Activated CD4-positive, alpha-beta T cell treated with anti-CD3 and anti-CD28 coated beads for 24 hours (primary cell): Measurements from ENCODE around the gene EML6.

ENCODE experiments used
- DNase-seq, 2 donors: peaks; one replicate each; pipeline ENCODE4 v3.0.0-alpha.2; 2020; ENCODE audit warnings: low read depth in 2 of 2

Gene EML6

GRCh38 chr2:54912305-54912704 is 188.8 kb downstream of the EML6 start:
- no peak for DNase-seq

GRCh38 chr2:54912893-54913292 is 189.4 kb downstream of the EML6 start:
- no peak for DNase-seq

DNA sequence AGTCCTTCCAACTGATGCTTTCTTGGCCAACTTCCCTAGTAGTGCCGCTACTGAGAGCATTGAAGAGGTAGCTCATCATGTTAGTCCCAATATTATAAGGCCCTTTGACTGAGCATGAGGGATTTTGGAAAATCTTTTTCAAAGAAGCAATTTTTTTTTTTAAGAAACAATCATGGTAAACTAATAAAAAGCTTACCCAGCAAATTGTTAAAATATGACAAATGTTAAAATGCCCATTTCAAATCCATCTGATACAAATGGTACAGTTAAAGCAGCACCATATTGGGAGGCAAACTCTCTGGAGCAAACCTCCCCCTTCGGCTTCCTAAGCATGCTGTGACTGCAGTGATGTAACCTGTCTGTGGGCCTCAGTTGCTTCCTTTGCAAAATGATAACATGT is 191.2 kb downstream of the EML6 start:
- DNase-seq: no peak

- DNase-seq: no peak
Observed at GRCh38 chr2:54915101-54915500, 191.6 kb downstream of the EML6 start.

DNA sequence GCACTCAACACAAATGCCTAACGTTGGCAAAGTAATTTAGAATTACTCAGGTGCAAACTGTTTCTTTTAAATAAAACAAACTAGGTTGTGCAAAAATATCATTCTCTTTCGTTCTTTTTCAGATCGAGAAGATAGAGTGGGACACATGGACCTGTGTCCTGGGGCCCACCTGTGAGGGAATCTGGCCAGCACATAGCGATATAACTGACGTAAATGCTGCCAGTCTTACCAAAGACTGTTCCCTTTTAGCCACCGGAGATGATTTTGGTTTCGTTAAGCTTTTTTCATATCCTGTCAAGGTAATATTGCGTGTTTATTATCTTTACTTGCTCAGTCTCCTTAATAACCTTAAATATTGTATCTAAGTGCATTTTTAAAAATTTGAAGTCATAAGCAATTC is 193.2 kb downstream of the EML6 start:
- DNase-seq: no peak

- no peak for DNase-seq
Observed at GRCh38 chr2:54918647-54919280, 195.3 kb downstream of the EML6 start.

DNA sequence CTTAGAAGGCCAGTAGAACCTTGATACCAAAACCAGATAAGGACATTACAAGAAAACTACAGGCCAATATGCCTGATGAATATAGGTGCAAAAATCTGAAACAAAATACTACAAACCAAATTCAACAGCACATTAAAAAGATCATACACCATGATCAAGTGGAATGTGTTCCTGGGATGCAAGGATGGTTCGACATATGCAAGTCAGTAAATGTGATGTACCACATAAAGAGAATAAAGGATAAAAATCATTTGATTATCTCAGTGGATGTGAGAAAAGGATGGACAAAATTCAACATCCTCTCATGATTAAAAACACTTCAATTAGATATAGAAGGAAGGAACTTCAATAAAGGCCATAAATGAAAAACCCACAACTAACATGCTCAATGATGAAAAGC is 197.2 kb downstream of the EML6 start:
- DNase-seq: no peak

GRCh38 chr2:54924121-54924520 is 200.7 kb downstream of the EML6 start:
- no peak for DNase-seq

DNA sequence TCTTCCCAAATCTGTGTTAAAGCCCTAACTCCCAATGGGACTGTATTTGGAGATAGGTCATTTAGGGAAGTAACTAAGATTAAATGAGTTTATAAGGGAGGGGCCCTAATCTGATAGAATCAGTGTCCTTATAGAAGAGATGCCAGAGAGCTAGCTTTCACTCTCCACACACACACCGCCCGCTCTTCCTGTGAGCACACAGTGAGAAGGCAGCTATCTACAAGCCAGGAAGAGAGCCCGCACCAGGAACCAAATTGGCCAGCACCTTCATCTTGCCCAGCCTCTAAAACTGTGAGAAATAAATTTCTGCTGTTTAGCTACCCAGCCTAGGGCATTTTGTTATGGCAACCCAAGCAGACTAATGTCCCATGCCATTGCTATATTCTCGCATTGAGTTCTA is 201.6 kb downstream of the EML6 start:
- DNase-seq: no peak

DNA sequence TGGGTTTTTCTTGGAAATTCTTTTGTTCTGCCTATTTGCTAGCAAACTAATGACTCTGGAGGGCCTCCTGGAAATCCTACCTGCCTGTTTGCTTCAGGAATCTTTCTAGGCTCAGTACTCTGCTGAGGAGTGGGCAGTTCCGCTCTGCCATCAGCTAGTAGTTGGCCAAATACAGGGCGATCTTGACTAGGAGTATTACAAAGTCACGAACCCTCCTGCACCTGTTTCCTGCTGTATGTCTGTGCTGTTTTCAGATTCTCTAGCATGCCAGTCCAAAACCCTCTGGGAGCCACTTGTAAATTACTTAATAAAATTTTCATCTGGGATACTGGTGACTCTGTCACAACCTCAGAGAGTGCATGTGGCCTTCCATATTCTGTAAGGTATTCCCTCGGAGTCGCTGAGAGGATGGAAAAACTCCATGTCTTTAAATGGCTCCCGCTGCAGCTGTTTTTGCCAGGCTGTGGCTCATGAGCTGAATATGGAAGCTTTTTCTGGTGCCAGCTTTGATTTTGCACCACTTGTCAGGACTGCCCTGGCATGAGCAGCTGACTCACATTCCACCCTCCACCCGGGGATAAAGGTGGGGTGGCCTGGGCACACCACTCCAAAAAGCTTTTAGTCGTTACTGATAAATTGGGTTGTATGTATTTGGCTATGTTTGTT is 203.8 kb downstream of the EML6 start:
- DNase-seq: no peak

- DNase-seq: no peak
Observed at GRCh38 chr2:54927751-54928615, 204.5 kb downstream of the EML6 start.

DNA sequence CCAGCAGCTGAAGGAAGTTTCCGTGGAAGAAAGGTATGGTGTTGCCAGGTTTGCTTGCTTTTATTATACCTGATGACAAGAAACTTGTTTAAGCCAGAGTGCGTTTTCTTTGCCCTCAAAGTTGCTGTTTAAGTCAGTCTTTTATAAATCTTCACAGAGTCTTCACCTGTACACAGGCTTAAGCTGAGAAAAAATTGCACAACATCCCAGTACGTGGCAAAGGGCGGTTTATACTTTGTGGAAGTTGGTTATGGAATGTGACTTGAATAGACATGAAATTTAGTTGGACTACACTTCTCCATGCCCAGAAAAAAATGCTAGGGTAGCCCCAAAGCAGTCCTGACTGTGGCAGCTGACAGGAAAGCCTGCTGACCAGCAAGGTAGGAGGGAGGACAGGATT is 205.3 kb downstream of the EML6 start:
- no peak for DNase-seq

DNA sequence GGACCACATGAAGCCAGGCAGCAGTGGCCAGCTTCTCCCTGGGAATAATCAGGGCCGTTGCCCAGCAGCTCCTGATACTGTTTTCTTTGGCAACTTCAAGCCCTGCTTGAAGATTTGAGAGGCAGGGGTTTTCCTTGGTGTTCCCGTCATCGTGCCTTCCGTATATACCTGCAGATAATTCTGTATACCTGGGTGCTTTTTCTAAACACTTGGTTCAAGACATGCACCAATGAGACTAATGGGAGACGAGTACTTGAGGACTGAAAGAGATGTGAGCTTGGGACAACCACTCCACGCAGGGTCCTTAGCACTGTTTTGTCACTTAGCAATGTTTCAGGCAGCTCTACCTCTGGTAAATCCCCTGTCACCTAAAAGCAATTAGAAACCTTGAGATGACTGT is 208.0 kb downstream of the EML6 start:
- DNase-seq: no peak

DNA sequence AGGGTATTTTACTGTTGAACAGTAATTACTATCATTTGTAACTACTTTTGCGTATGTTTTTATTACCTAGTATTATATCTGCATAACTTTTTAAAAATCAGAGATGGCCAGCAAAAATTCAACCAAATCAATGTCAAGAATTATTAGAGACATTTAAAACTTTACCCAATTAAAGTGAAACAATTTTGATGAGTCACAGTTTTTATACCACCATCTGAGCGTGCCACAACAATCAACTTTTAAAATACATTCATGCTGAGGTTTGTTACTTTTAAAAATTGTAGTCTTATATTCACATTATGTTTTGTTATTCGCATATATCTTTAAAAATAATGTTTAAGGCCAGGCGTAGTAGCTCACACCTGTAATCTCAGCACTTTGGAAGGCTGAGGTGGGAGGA is 211.9 kb downstream of the EML6 start:
- DNase-seq: no peak

GRCh38 chr2:54936766-54937165 is 213.3 kb downstream of the EML6 start:
- no peak for DNase-seq

- no peak for DNase-seq
Observed at GRCh38 chr2:54939446-54940118, 216.1 kb downstream of the EML6 start.

DNA sequence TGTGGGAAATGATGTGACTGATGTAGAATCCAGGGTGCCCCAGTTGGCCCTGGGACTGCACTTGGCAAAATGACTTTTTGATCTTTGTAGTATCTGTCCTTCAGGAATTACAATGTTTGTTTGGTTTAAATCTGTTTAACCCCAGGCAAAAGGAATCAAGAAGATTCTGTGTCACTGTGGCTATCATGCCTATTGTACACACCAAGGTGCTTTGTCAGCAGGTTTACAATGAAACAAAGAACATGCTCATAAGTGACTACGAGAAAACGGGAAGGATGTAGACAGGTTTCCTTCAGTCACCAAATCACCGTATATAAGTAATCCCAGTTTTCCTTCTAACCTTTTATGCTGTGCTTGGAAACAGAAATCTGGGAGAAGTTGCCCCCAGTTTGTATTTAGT is 217.3 kb downstream of the EML6 start:
- DNase-seq: no peak

DNA sequence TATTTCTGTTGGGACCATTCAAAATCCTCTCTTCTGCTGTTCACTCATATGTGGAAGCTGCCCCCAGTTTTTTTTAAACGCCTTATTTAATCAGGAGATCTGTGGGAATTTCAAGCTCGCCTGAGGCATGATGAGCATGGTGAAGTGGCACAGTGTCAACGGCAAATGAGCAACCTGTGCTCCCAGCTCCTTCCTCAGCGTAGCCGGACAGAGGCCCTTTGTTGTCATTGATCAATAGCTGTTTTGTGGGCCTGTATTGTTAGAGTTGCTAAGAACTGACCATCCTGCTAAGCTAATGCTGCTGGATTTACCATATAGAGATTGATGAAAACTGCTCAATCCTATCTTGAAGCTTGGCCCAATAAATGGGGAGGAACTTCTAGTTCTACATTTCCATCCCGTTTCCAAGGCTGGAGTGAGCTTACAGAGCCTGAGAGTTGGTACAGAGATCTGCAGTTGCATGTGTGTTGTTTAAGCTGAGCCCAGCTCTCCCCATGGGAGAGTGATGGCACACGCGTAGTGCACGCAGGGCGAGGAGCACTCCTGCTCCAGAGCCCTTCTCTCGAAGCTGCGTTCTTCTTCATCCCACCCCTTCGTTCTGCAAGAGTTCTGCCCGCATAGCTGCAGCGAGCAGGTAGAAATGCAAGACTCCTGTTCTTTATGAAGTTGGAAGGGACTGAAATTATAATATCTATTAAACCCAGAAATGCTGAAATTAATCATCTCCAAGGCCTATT is 218.0 kb downstream of the EML6 start:
- no peak for DNase-seq

DNA sequence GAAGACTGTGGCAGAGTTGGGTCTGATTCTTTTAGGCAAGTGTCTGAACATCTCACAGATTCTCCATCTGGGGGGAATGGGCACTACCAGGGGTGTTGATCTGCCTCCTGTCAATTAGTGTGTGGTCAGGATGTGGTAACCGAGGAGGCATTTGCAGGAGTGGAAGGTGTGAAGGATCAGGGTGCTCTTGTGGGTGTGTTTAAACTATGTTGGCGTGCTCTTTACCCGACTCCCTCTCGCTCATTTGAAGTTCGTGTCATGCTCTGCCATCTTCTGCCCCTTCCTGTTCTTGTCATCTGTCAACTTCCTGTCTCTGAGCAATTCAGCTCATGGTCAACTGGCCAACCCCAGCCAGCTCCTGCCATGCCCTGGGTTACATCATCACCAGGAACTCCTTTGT is 218.9 kb downstream of the EML6 start:
- DNase-seq: no peak

GRCh38 chr2:54944724-54945326 is 221.4 kb downstream of the EML6 start:
- no peak for DNase-seq
